GM18870 (cell line): ENCODE data around the gene ARID4B.

ENCODE experiments used
- ATAC-seq: cut with Tn5 transposase; IDR thresholded peaks from one replicate; pipeline ENCODE4 v1.9.1; 2021; ENCODE audit warnings: moderate library complexity; ENCODE audit not compliant: unreplicated experiment

The ARID4B gene

GRCh38 chr1:235133086-235133485 lies 194.9 kb downstream of the ARID4B start:
- ATAC-seq, result no peak

- no peak for ATAC-seq
Measured at GRCh38 chr1:235131961-235132360, 196.0 kb downstream of the ARID4B start.

DNA sequence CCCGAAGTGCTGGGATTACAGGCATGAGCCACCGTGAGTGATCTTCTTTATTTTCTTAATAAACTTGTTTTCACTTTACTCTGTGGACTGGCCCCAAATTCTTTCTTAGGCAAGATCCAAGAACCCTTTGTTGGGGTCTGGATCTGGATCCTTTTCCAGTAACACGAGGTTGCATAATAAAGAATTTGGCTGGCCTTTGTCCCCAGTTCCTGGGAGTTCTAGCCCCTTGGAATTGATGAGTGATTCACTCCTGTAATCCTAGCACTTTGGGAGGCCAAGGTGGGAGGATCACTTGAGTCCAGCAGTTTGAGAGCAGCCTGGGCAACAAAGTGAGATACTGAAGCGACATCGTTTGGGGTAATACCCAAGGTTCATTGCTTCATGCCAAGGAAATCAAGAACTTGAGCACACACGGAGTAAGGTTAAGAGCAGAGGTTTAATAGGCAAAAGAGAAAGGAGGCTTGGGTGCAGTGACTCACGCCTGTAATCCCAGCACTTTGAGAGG lies 197.2 kb downstream of the ARID4B start:
- ATAC-seq, result no peak

DNA sequence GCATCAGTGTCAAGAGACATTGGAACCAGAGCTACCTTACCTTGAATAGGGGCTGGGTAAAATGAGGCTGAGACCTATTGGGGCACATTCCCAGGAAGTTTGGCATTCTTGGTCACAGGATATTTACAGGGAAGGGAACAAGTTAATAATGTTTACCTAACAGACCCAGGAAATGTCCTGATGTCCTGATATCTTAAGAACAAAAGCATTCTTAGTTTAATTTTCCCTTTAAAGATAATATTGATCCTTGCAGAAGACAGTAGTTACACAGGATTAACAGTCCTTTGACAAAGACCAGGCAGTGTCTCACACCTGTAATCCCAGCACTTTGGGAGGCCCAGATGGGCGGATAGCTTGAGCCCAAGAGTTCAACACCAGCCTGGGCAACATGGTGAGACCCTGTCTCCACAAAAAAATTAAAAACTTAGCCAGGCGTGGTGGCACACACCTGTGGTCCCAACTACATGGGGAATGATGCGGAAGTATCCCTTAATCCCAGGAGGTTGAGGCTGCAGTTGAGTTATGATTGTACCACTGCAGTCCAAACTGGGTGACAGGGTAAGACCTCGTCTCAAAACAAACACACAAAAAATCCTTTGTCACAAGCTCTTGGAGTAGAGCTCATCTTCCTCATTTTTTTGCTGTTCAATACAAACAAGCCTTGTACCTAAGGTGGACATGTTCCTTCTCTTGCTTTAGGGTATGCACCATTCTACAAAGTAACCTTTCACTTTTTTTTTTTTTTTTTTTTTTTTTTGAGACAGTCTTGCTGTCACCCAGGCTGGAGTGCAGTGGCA lies 198.0 kb downstream of the ARID4B start:
- ATAC-seq, result no peak

GRCh38 chr1:235128456-235129328 lies 199.3 kb downstream of the ARID4B start, which contains the start of gene TOMM20:
Gene TOMM20 (minus strand): TSS chr1:235128837. CDS start chr1:235128715, 122 bp downstream.
- ATAC-seq, result peak; percentile 83

DNA sequence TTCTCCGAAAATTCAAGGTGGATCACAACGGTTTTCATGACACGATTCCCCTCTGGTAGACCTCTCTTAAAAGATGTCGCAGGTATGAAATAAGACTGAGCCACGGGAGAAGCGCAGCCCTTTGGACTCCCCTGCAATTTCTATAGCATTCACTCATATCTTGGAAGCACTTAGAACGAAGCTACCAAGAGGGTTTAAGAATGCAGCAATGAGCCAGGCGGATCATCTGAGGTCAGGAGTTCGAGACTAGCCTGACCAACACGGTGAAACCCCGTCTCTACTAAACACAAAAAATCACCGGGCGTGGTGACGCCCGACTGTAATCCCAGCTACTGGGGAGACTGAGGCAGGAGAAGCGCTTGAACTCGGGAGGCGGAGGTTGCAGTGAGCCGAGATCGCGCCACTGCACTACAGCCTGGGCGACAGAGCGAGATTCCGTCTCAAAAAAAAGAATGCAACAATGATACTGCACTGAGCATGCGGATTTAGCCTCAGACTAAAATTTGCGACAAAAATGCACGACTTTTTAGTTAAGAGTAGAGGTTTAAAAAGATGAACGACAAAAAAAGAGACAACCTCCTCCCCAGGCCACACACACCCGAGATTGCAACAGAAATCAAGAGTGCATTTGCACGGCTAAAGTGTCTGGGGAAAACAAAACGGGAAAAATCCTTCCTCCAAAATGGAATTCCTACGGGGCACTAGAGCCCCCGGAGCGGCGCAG lies 200.1 kb downstream of the ARID4B start:
- ATAC-seq, result no peak

DNA sequence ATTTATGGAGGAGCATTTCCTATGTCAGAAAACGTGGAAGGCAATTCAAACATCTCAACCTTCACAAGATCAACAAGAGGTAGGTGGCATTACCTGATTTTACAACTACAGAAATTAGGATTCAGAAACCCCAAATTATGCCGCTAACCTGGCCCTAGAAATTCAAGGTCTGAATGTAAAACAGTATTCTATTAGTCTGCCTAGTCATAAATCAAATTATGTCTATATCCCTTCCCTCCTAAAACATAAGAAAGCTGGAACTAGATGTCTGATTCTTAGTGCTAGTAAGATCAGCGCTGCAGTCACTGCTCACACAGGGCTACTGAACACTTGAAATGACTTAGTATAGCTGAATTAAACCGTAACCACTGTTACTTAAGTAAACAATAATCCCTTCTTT lies 200.8 kb downstream of the ARID4B start:
- no peak for ATAC-seq

GRCh38 chr1:235124665-235125064 lies 203.3 kb downstream of the ARID4B start:
- no peak for ATAC-seq

- no peak for ATAC-seq
Measured at GRCh38 chr1:235124111-235124510, 203.9 kb downstream of the ARID4B start.

GRCh38 chr1:235122348-235122747 lies 205.6 kb downstream of the ARID4B start:
- ATAC-seq, result no peak
